ENCODE measurements around the gene UBP1.

The UBP1 gene

GRCh38 chr3:33440328-33441224 lies at the start of gene UBP1:
Gene UBP1, minus strand, starts transcription at chr3:33440405. Its CDS starts 557 bp downstream, at chr3:33439848.
- DNase-seq (ENCODE audit: low read depth): peak; percentile 100
- peak within 1 kb of the TSS; percentile 84 for H3K4me3 ChIP-seq (ENCODE audit: low read length)
- TF ChIP-seq, protein P1, sequence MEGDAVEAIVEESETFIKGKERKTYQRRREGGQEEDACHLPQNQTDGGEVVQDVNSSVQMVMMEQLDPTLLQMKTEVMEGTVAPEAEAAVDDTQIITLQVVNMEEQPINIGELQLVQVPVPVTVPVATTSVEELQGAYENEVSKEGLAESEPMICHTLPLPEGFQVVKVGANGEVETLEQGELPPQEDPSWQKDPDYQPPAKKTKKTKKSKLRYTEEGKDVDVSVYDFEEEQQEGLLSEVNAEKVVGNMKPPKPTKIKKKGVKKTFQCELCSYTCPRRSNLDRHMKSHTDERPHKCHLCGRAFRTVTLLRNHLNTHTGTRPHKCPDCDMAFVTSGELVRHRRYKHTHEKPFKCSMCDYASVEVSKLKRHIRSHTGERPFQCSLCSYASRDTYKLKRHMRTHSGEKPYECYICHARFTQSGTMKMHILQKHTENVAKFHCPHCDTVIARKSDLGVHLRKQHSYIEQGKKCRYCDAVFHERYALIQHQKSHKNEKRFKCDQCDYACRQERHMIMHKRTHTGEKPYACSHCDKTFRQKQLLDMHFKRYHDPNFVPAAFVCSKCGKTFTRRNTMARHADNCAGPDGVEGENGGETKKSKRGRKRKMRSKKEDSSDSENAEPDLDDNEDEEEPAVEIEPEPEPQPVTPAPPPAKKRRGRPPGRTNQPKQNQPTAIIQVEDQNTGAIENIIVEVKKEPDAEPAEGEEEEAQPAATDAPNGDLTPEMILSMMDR (conservative IDR thresholded peaks at IDR 0.05; ENCODE audit: low read depth, low read length): no peak

DNA sequence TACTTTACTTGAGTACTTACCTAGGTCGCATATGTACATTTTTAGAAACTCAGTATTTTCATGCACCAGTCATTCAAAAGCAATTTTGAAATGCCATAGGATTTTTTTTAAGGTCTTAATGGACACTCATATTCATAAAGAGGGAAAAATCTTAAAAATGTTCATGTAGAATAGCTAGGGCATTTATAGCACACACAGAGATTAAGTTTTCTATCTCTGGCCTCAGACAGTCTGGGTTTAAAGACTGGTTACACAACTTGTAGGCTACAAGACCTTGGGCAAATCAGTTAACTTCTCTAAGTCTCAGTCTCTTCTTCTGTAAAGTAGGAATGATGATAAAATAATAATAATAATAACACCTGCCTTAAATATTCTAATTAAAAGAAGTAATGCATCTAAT lies 48.5 kb upstream of the UBP1 start:
- DNase-seq (ENCODE audit: low read depth): no peak
- TF ChIP-seq, protein P1 (conservative IDR thresholded peaks at IDR 0.05; ENCODE audit: low read depth, low read length): no peak
- no peak overlapping the region for H3K4me3 ChIP-seq (ENCODE audit: low read length)

GRCh38 chr3:33488246-33488645 lies 48.0 kb upstream of the UBP1 start:
- no peak for DNase-seq (ENCODE audit: low read depth)
- no peak overlapping the region for H3K4me3 ChIP-seq (ENCODE audit: low read length)
- TF ChIP-seq, protein P1 (conservative IDR thresholded peaks at IDR 0.05; ENCODE audit: low read depth, low read length): no peak

DNA sequence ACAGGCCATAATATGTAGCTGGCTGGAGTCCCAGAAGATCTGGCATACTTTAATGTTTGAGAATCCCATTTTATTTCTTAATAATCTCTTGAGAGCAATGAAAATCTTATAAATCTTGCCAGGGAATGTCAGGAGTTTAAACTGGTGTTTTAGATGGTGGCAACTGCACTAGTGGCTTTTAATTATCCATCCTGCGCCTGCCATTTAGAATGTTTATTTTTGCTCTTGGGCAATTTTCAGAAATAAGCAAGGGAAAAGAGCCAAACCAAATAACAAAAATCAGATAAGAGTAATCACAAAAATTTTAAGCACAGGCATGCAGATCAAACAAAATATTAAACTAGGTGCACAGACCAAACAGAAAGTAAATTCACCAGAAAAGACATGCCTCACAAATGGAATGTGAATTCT lies 41.9 kb upstream of the UBP1 start:
- peak; percentile 48 for DNase-seq (ENCODE audit: low read depth)
- TF ChIP-seq, protein P1 (conservative IDR thresholded peaks at IDR 0.05; ENCODE audit: low read depth, low read length): no peak
- no peak overlapping the region for H3K4me3 ChIP-seq (ENCODE audit: low read length)

DNA sequence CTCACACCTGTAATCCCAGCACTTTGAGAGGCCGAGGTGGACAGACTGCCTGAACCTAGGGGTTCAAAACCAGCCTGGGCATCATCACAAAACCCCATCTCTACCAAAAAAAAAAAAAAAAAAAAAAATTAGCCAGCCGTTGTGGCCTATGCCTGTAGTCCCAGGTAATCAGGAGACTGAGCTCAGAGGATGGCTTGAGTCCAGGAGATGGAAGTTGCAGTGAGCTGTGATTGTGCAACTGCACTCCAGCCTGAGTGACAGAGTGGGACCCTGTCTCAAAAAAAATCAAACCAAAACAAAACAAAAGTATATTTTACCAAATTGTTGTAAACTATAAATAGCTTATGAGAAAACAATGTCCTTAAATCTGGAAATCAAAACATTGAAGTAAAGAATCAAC lies 34.7 kb upstream of the UBP1 start:
- no peak overlapping the region for H3K4me3 ChIP-seq (ENCODE audit: low read length)
- no peak for DNase-seq (ENCODE audit: low read depth)
- TF ChIP-seq, protein P1 (conservative IDR thresholded peaks at IDR 0.05; ENCODE audit: low read depth, low read length): no peak

- TF ChIP-seq, protein P1 (conservative IDR thresholded peaks at IDR 0.05; ENCODE audit: low read depth, low read length): no peak
These were observed 33.6 kb upstream of the UBP1 start for GRCh38 chr3:33473813-33474212.

DNA sequence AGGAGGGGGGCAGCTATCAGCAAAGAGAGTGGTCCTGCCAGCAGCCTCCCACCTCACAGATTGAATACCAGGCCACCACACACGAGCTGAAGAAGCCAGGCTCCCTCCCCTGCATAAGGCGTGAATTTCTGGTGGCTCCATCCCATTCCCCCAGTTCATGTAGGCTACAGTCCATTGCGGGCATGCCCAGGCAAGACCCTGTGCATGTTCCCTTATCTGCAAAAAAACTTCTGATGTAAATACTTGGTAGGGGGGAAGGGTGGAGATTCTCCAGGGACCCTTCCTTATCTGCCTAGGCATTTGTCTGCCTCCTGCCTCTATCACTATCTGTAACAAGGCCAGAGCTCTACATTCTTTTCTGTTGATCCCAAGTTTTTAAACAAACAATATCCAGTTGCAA lies 27.6 kb upstream of the UBP1 start:
- no peak for DNase-seq (ENCODE audit: low read depth)
- TF ChIP-seq, protein P1 (conservative IDR thresholded peaks at IDR 0.05; ENCODE audit: low read depth, low read length): no peak
- no peak overlapping the region for H3K4me3 ChIP-seq (ENCODE audit: low read length)

More at GRCh38 chr3:33473813-33474212, 33.6 kb upstream of the UBP1 start:
- DNase-seq (ENCODE audit: low read depth): no peak
- no peak overlapping the region for H3K4me3 ChIP-seq (ENCODE audit: low read length)

Data from retinal pigment epithelial cell (primary cell).